GF-D8 (cell line): ENCODE data around the gene MEF2A.
"Not testable (repeated sequence)": the region's sequence is repeated elsewhere in the genome, so short reads cannot be mapped to it uniquely, and the experiment has no call there.

Experiments used
- DNase-seq: peaks from one replicate; lab custom pipeline; 2025; lab: John Stamatoyannopoulos, UW

MEF2A gene

GRCh38 chr15:99731336-99732123 is 165.7 kb downstream of the MEF2A start:
- no peak for DNase-seq

GRCh38 chr15:99732124-99732750 is 166.5 kb downstream of the MEF2A start:
- no peak for DNase-seq

GRCh38 chr15:99732751-99733267 is 167.0 kb downstream of the MEF2A start:
- no peak for DNase-seq

GRCh38 chr15:99733268-99734039 is 167.7 kb downstream of the MEF2A start, which contains the start of gene LYSMD4:
TSS of gene LYSMD4 (minus strand) at chr15:99733437. CDS start at chr15:99731999, 1,438 bp downstream.
- DNase-seq: peak; percentile 82

- not testable (repeated sequence) for DNase-seq
Measured at GRCh38 chr15:99734040-99734291, 168.2 kb downstream of the MEF2A start.

GRCh38 chr15:99734575-99734974 is 168.8 kb downstream of the MEF2A start:
- DNase-seq: no peak

- DNase-seq: no peak
Measured at GRCh38 chr15:99735868-99736267, 170.1 kb downstream of the MEF2A start.

GRCh38 chr15:99736702-99737101 is 170.9 kb downstream of the MEF2A start:
- no peak for DNase-seq

- no peak for DNase-seq
Measured at GRCh38 chr15:99738021-99738847, 172.4 kb downstream of the MEF2A start.

- no peak for DNase-seq
Measured at GRCh38 chr15:99741835-99742234, 176.1 kb downstream of the MEF2A start.

- no peak for DNase-seq
Measured at GRCh38 chr15:99744142-99744541, 178.4 kb downstream of the MEF2A start.

GRCh38 chr15:99745370-99746086 is 179.7 kb downstream of the MEF2A start:
- DNase-seq: no peak

- no peak for DNase-seq
Measured at GRCh38 chr15:99749386-99749785, 183.6 kb downstream of the MEF2A start.

GRCh38 chr15:99750326-99750725 is 184.5 kb downstream of the MEF2A start:
- DNase-seq: not testable (repeated sequence)

GRCh38 chr15:99752556-99752955 is 186.8 kb downstream of the MEF2A start:
- DNase-seq: no peak

GRCh38 chr15:99753066-99753465 is 187.3 kb downstream of the MEF2A start:
- DNase-seq: no peak

GRCh38 chr15:99755692-99756409 is 190.1 kb downstream of the MEF2A start:
- DNase-seq: no peak

- no peak for DNase-seq
Measured at GRCh38 chr15:99762288-99762687, 196.5 kb downstream of the MEF2A start.

- DNase-seq: no peak
Measured at GRCh38 chr15:99763827-99764226, 198.0 kb downstream of the MEF2A start.

GRCh38 chr15:99764522-99764921 is 198.7 kb downstream of the MEF2A start:
- no peak for DNase-seq
